ENCODE measurements around the gene INO80C.
"Not testable (repeated sequence)": the region's sequence is repeated elsewhere in the genome, so short reads cannot be mapped to it uniquely, and the experiment has no call there.

Gene INO80C

GRCh38 chr18:35501369-35501768 is 3.6 kb upstream of the INO80C start:
- Histone ChIP-seq H3K9ac (ENCODE audit: low read length in 2 of 2) (no peak overlapping the region), H3K4me1 (ENCODE audit: control insufficient read depth, insufficient read depth, low read length) (peaks cover 25% of the 10 kb centered on the region)

GRCh38 chr18:35500113-35500512 is 2.4 kb upstream of the INO80C start:
- Histone ChIP-seq H3K36me3 (ENCODE audit: control insufficient read depth in 2 of 2, insufficient read depth in 2 of 2, low read length in 2 of 2) (no peaks in the 10 kb centered on the region), H3K9me3 (ENCODE audit: control insufficient read depth in 2 of 2, low read length in 2 of 2) (no peaks in the 10 kb centered on the region), H3K27ac (ENCODE audit: low read length) (no peak overlapping the region), H3K4me3 (ENCODE audit: low read length in 2 of 2) (no peak overlapping the region), H3K4me1 (ENCODE audit: control insufficient read depth, insufficient read depth, low read length) (peaks cover 28% of the 10 kb centered on the region), H3K9ac (ENCODE audit: low read length in 2 of 2) (no peak overlapping the region), H3K27me3 (ENCODE audit: control insufficient read depth in 1 of 2, insufficient read depth in 2 of 2, low read length in 2 of 2) (no peaks in the 10 kb centered on the region)

More at GRCh38 chr18:35501369-35501768, 3.6 kb upstream of the INO80C start:
- Histone ChIP-seq H3K9me3 (ENCODE audit: control insufficient read depth in 2 of 2, low read length in 2 of 2) (no peaks in the 10 kb centered on the region), H3K4me3 (ENCODE audit: low read length in 2 of 2) (no peak overlapping the region), H3K27me3 (ENCODE audit: control insufficient read depth in 1 of 2, insufficient read depth in 2 of 2, low read length in 2 of 2) (no peaks in the 10 kb centered on the region), H3K36me3 (ENCODE audit: control insufficient read depth in 2 of 2, insufficient read depth in 2 of 2, low read length in 2 of 2) (no peaks in the 10 kb centered on the region), H3K27ac (ENCODE audit: low read length) (no peak overlapping the region)

GRCh38 chr18:35497027-35497369 is 762 bp downstream of the INO80C start:
- H3K9ac ChIP-seq (ENCODE audit: low read length in 2 of 2): peak overlapping the region; percentile 85 to 95
- H3K27me3 ChIP-seq (ENCODE audit: control insufficient read depth in 1 of 2, insufficient read depth in 2 of 2, low read length in 2 of 2): no peaks in the 10 kb centered on the region
- H3K4me3 ChIP-seq (ENCODE audit: low read length in 2 of 2): peak overlapping the region; percentile 87 to 93
- peaks cover 27% of the 10 kb centered on the region for H3K4me1 ChIP-seq (ENCODE audit: control insufficient read depth, insufficient read depth, low read length)
- H3K36me3 ChIP-seq (ENCODE audit: control insufficient read depth in 2 of 2, insufficient read depth in 2 of 2, low read length in 2 of 2): no peaks in the 10 kb centered on the region
- H3K27ac ChIP-seq (ENCODE audit: low read length): peak overlapping the region; percentile 94
- H3K9me3 ChIP-seq (ENCODE audit: control insufficient read depth in 2 of 2, low read length in 2 of 2): no peaks in the 10 kb centered on the region

GRCh38 chr18:35495536-35496314 is 2.0 kb downstream of the INO80C start:
- H3K27ac ChIP-seq (ENCODE audit: low read length): peak overlapping the region; percentile 62

GRCh38 chr18:35494251-35495220 is 3.2 kb downstream of the INO80C start:
- H3K27ac ChIP-seq (ENCODE audit: low read length): peak overlapping the region; percentile 62
- H3K9ac ChIP-seq (ENCODE audit: low read length in 2 of 2): no peak overlapping the region
- no peaks in the 10 kb centered on the region for H3K36me3 ChIP-seq (ENCODE audit: control insufficient read depth in 2 of 2, insufficient read depth in 2 of 2, low read length in 2 of 2)
- peaks cover 33% of the 10 kb centered on the region for H3K4me1 ChIP-seq (ENCODE audit: control insufficient read depth, insufficient read depth, low read length)
- no peaks in the 10 kb centered on the region for H3K9me3 ChIP-seq (ENCODE audit: control insufficient read depth in 2 of 2, low read length in 2 of 2)
- H3K4me3 ChIP-seq (ENCODE audit: low read length in 2 of 2): peak overlapping the region; percentile 40 to 42
- no peaks in the 10 kb centered on the region for H3K27me3 ChIP-seq (ENCODE audit: control insufficient read depth in 1 of 2, insufficient read depth in 2 of 2, low read length in 2 of 2)

More at GRCh38 chr18:35495536-35496314, 2.0 kb downstream of the INO80C start:
- H3K4me3 ChIP-seq (ENCODE audit: low read length in 2 of 2): no peak overlapping the region
- no peaks in the 10 kb centered on the region for H3K27me3 ChIP-seq (ENCODE audit: control insufficient read depth in 1 of 2, insufficient read depth in 2 of 2, low read length in 2 of 2)
- H3K36me3 ChIP-seq (ENCODE audit: control insufficient read depth in 2 of 2, insufficient read depth in 2 of 2, low read length in 2 of 2): no peaks in the 10 kb centered on the region
- H3K9ac ChIP-seq (ENCODE audit: low read length in 2 of 2): no peak overlapping the region
- peaks cover 29% of the 10 kb centered on the region for H3K4me1 ChIP-seq (ENCODE audit: control insufficient read depth, insufficient read depth, low read length)
- H3K9me3 ChIP-seq (ENCODE audit: control insufficient read depth in 2 of 2, low read length in 2 of 2): no peaks in the 10 kb centered on the region

- no peaks in the 10 kb centered on the region for H3K27me3 ChIP-seq (ENCODE audit: control insufficient read depth in 1 of 2, insufficient read depth in 2 of 2, low read length in 2 of 2)
- H3K4me1 ChIP-seq (ENCODE audit: control insufficient read depth, insufficient read depth, low read length): peaks cover 27% of the 10 kb centered on the region
- H3K36me3 ChIP-seq (ENCODE audit: control insufficient read depth in 2 of 2, insufficient read depth in 2 of 2, low read length in 2 of 2): no peaks in the 10 kb centered on the region
- H3K4me3 ChIP-seq (ENCODE audit: low read length in 2 of 2): no peak overlapping the region
- no peak overlapping the region for H3K9ac ChIP-seq (ENCODE audit: low read length in 2 of 2)
- no peak overlapping the region for H3K27ac ChIP-seq (ENCODE audit: low read length)
- no peaks in the 10 kb centered on the region for H3K9me3 ChIP-seq (ENCODE audit: control insufficient read depth in 2 of 2, low read length in 2 of 2)
Measured at GRCh38 chr18:35491700-35492077, 6.1 kb downstream of the INO80C start.

- no peaks in the 10 kb centered on the region for H3K36me3 ChIP-seq (ENCODE audit: control insufficient read depth in 2 of 2, insufficient read depth in 2 of 2, low read length in 2 of 2)
- H3K4me3 ChIP-seq (ENCODE audit: low read length in 2 of 2): no peak overlapping the region
- H3K4me1 ChIP-seq (ENCODE audit: control insufficient read depth, insufficient read depth, low read length): peaks cover 22% of the 10 kb centered on the region
- no peaks in the 10 kb centered on the region for H3K27me3 ChIP-seq (ENCODE audit: control insufficient read depth in 1 of 2, insufficient read depth in 2 of 2, low read length in 2 of 2)
- no peak overlapping the region for H3K9ac ChIP-seq (ENCODE audit: low read length in 2 of 2)
- H3K9me3 ChIP-seq (ENCODE audit: control insufficient read depth in 2 of 2, low read length in 2 of 2): no peaks in the 10 kb centered on the region
- no peak overlapping the region for H3K27ac ChIP-seq (ENCODE audit: low read length)
Measured at GRCh38 chr18:35490894-35491699, 6.7 kb downstream of the INO80C start.

- Histone ChIP-seq H3K27ac (ENCODE audit: low read length) (peak overlapping the region; percentile 18), H3K27me3 (ENCODE audit: control insufficient read depth in 1 of 2, insufficient read depth in 2 of 2, low read length in 2 of 2) (no peaks in the 10 kb centered on the region), H3K4me3 (ENCODE audit: low read length in 2 of 2) (no peak overlapping the region), H3K9ac (ENCODE audit: low read length in 2 of 2) (no peak overlapping the region), H3K4me1 (ENCODE audit: control insufficient read depth, insufficient read depth, low read length) (peaks cover 20% of the 10 kb centered on the region), H3K9me3 (ENCODE audit: control insufficient read depth in 2 of 2, low read length in 2 of 2) (no peaks in the 10 kb centered on the region), H3K36me3 (ENCODE audit: control insufficient read depth in 2 of 2, insufficient read depth in 2 of 2, low read length in 2 of 2) (no peaks in the 10 kb centered on the region)
Measured at GRCh38 chr18:35489913-35490490, 7.8 kb downstream of the INO80C start.

GRCh38 chr18:35489281-35489680 is 8.5 kb downstream of the INO80C start:
- not testable (repeated sequence) for H3K27ac ChIP-seq (ENCODE audit: low read length); H3K27me3 ChIP-seq (ENCODE audit: control insufficient read depth in 1 of 2, insufficient read depth in 2 of 2, low read length in 2 of 2); H3K4me3 ChIP-seq (ENCODE audit: low read length in 2 of 2); H3K9me3 ChIP-seq (ENCODE audit: control insufficient read depth in 2 of 2, low read length in 2 of 2); H3K36me3 ChIP-seq (ENCODE audit: control insufficient read depth in 2 of 2, insufficient read depth in 2 of 2, low read length in 2 of 2); H3K9ac ChIP-seq (ENCODE audit: low read length in 2 of 2)
- H3K4me1 ChIP-seq (ENCODE audit: control insufficient read depth, insufficient read depth, low read length): peaks cover 15% of the 10 kb centered on the region

GRCh38 chr18:35488396-35488795 is 9.4 kb downstream of the INO80C start:
- H3K9me3 ChIP-seq (ENCODE audit: control insufficient read depth in 2 of 2, low read length in 2 of 2); H3K36me3 ChIP-seq (ENCODE audit: control insufficient read depth in 2 of 2, insufficient read depth in 2 of 2, low read length in 2 of 2); H3K9ac ChIP-seq (ENCODE audit: low read length in 2 of 2); H3K4me3 ChIP-seq (ENCODE audit: low read length in 2 of 2); H3K27me3 ChIP-seq (ENCODE audit: control insufficient read depth in 1 of 2, insufficient read depth in 2 of 2, low read length in 2 of 2); H3K27ac ChIP-seq (ENCODE audit: low read length): not testable (repeated sequence)
- H3K4me1 ChIP-seq (ENCODE audit: control insufficient read depth, insufficient read depth, low read length): peaks cover 10% of the 10 kb centered on the region

Data from stomach smooth muscle (tissue), 2 donors.